Neuronal stem cell (in vitro differentiated cells): ENCODE measurements around the gene TCF20.
A peak's percentile ranks its signal among the peaks of the same experiment; 100 is the strongest.

Experiments used
- DNase-seq: peaks from one replicate; pipeline ENCODE4 v3.0.0-alpha.2; 2013; ENCODE audit warnings: low spot score
- H2AFZ ChIP-seq: one replicate; pipeline ENCODE4 v1.6.1; 2013; ENCODE audit warnings: mild to moderate bottlenecking, low read length, inconsistent platforms
- H2AK5ac ChIP-seq: 2 replicates; pipeline ENCODE4 v1.6.1; 2013; ENCODE audit warnings: low read depth, mild to moderate bottlenecking, inconsistent platforms, low read length, moderate library complexity, mixed read lengths
- H2BK120ac ChIP-seq: 2 replicates; pipeline ENCODE4 v1.6.1; 2013; ENCODE audit warnings: low read depth, mild to moderate bottlenecking, inconsistent platforms, low read length, moderate library complexity, mixed read lengths
- H2BK12ac ChIP-seq: one replicate; pipeline ENCODE4 v1.6.1; 2013; ENCODE audit warnings: low read length, inconsistent platforms
- H2BK15ac ChIP-seq: 2 replicates; pipeline ENCODE4 v1.6.1; 2013; ENCODE audit warnings: mild to moderate bottlenecking, low read length, inconsistent platforms, mixed read lengths
- H2BK5ac ChIP-seq: one replicate; pipeline ENCODE4 v1.6.1; 2013; ENCODE audit warnings: inconsistent platforms, mild to moderate bottlenecking, low read length, moderate library complexity
- H3K14ac ChIP-seq: one replicate; pipeline ENCODE4 v1.6.1; 2013; ENCODE audit warnings: low read length, inconsistent platforms
- H3K18ac ChIP-seq: 2 replicates; pipeline ENCODE4 v1.6.1; 2013; ENCODE audit warnings: low read length, inconsistent platforms
- H3K23ac ChIP-seq: 2 replicates; pipeline ENCODE4 v1.6.1; 2013; ENCODE audit warnings: low read depth, mild to moderate bottlenecking, mixed read lengths, low read length, inconsistent platforms; ENCODE audit not compliant: poor library complexity
- H3K27ac ChIP-seq: replicated peaks from 3 replicates; pipeline ENCODE4 v1.5.1; 2013; ENCODE audit warnings: low read length, inconsistent platforms
- H3K27me3 ChIP-seq, 3 experiments: 2 replicates each; pipeline ENCODE4 v1.6.1; 2013; ENCODE audit warnings: low read length in 3 of 3, mild to moderate bottlenecking in 2 of 3, inconsistent platforms in 1 of 3, low read depth in 1 of 3, mixed read lengths in 1 of 3, moderate library complexity in 1 of 3; ENCODE audit not compliant: control insufficient read depth in 3 of 3, insufficient read depth in 3 of 3
- H3K36me3 ChIP-seq, 2 donors: replicated peaks in 1 of 2; 2 replicates each; pipeline ENCODE4 v1.6.1; 2013; ENCODE audit warnings: low read length in 2 of 2; ENCODE audit not compliant: control insufficient read depth in 2 of 2, insufficient read depth in 2 of 2
- H3K4ac ChIP-seq: 2 replicates; pipeline ENCODE4 v1.6.1; 2013; ENCODE audit warnings: inconsistent platforms, mild to moderate bottlenecking, low read length, moderate library complexity
- H3K4me1 ChIP-seq, 2 donors: 1 replicate in 1 of 2; 2 replicates in 1 of 2; pipeline ENCODE4 v1.6.1; 2013; ENCODE audit warnings: low read length in 2 of 2, low read depth in 1 of 2; ENCODE audit not compliant: control insufficient read depth in 2 of 2, insufficient read depth in 1 of 2
- H3K4me2 ChIP-seq: one replicate; pipeline ENCODE4 v1.6.1; 2013; ENCODE audit warnings: mild to moderate bottlenecking, low read length, inconsistent platforms; ENCODE audit not compliant: insufficient read depth, poor library complexity, severe bottlenecking
- H3K4me3 ChIP-seq, 2 donors: 2 replicates each; pipeline ENCODE4 v1.5.1; 2013; ENCODE audit warnings: low read length in 2 of 2, mild to moderate bottlenecking in 2 of 2, inconsistent platforms in 1 of 2, moderate library complexity in 1 of 2
- H3K79me1 ChIP-seq: one replicate; pipeline ENCODE4 v1.6.1; 2013; ENCODE audit warnings: low read depth, mild to moderate bottlenecking, inconsistent platforms, low read length, moderate library complexity
- H3K9ac ChIP-seq: one replicate; pipeline ENCODE4 v1.6.1; 2013; ENCODE audit warnings: mild to moderate bottlenecking, low read depth, low read length, inconsistent platforms; ENCODE audit not compliant: poor library complexity
- H3K9me3 ChIP-seq, 2 donors: replicated peaks in 1 of 2; 2 replicates each; pipeline versions ENCODE3 to v1.6.1; 2013; ENCODE audit warnings: low read length in 2 of 2, mild to moderate bottlenecking in 2 of 2, inconsistent platforms in 1 of 2, low read depth in 1 of 2, mixed read lengths in 1 of 2, moderate library complexity in 1 of 2; ENCODE audit not compliant: control insufficient read depth in 2 of 2, insufficient read depth in 1 of 2
- H4K8ac ChIP-seq: one replicate; pipeline ENCODE4 v1.6.1; 2013; ENCODE audit warnings: low read depth, mild to moderate bottlenecking, inconsistent platforms, low read length, moderate library complexity
- H4K91ac ChIP-seq: one replicate; pipeline ENCODE4 v1.6.1; 2013; ENCODE audit warnings: low read length, low read depth, mild to moderate bottlenecking, inconsistent platforms; ENCODE audit not compliant: poor library complexity
- WGBS, 2 donors: extraction: QIAGEN DNeasy Blood & Tissue Kit; methylation state at CpG; one replicate each; pipeline ENCODE4 v1.1.7; 2013; ENCODE audit warnings: missing lambda C conversion rate in 2 of 2, mixed read lengths in 1 of 2; ENCODE audit not compliant: insufficient read length in 2 of 2, insufficient replicate concordance in 1 of 2; ENCODE audit errors: extremely low coverage in 2 of 2; 5-methylcytosine and 5-hydroxymethylcytosine counted together

The TCF20 gene

GRCh38 chr22:42277988-42278776 is 7.7 kb upstream of the TCF20 start:
- no CpG with 5 or more reads among the region's 21 CpGs for WGBS, 2 donors
- Histone ChIP-seq H2BK15ac (no peak overlapping the region), H3K27ac (no peak overlapping the region), H3K18ac (no peak overlapping the region), H3K4ac (no peak overlapping the region), H4K8ac (no peak overlapping the region), H4K91ac (no peak overlapping the region), H3K4me2 (no peak overlapping the region), H2BK5ac (no peak overlapping the region), H3K23ac (no peak overlapping the region), H2AK5ac (no peak overlapping the region), H3K79me1 (no peaks in the 10 kb centered on the region), H2BK120ac (no peak overlapping the region), H3K4me3 (peak overlapping the region in 1 of 2 donors; percentile 3), H3K36me3 (no peaks in the 10 kb centered on the region), H2BK12ac (no peak overlapping the region), H3K27me3 (peaks cover 0 to 17% (median 0%) of the 10 kb centered on the region in 3 experiments), H3K4me1 (peaks cover 40 to 48% of the 10 kb centered on the region in 2 donors), H3K9ac (no peak overlapping the region), H3K14ac (no peak overlapping the region), H3K9me3 (no peaks in the 10 kb centered on the region), H2AFZ (no peak overlapping the region)
- DNase-seq, result no peak

GRCh38 chr22:42277232-42277753 is 6.8 kb upstream of the TCF20 start:
- H3K36me3 ChIP-seq, result no peaks in the 10 kb centered on the region
- H3K14ac ChIP-seq, result no peak overlapping the region
- no peak overlapping the region for H4K91ac ChIP-seq
- H2BK120ac ChIP-seq, result no peak overlapping the region
- no peak overlapping the region for H2BK5ac ChIP-seq
- no peak overlapping the region for H3K18ac ChIP-seq
- no peak overlapping the region for H3K4ac ChIP-seq
- no peak overlapping the region for H2AK5ac ChIP-seq
- no peak overlapping the region for H3K27ac ChIP-seq
- no peak overlapping the region for H2AFZ ChIP-seq
- H2BK15ac ChIP-seq, result no peak overlapping the region
- H3K27me3 ChIP-seq, result peaks cover 0 to 15% (median 0%) of the 10 kb centered on the region in 3 experiments
- no peak overlapping the region for H3K23ac ChIP-seq
- no peak overlapping the region for H2BK12ac ChIP-seq
- H3K79me1 ChIP-seq, result no peaks in the 10 kb centered on the region
- no peaks in the 10 kb centered on the region for H3K9me3 ChIP-seq
- no peak overlapping the region for H3K4me3 ChIP-seq
- no peak overlapping the region for H3K9ac ChIP-seq
- WGBS, 2 donors, result no CpG with 5 or more reads among the region's 4 CpGs
- H3K4me2 ChIP-seq, result no peak overlapping the region
- H4K8ac ChIP-seq, result no peak overlapping the region
- peaks cover 33 to 46% of the 10 kb centered on the region in 2 donors for H3K4me1 ChIP-seq
- no peak for DNase-seq

- H3K4ac ChIP-seq, result no peak overlapping the region
- H3K36me3 ChIP-seq, result no peaks in the 10 kb centered on the region
- H3K4me2 ChIP-seq, result peak overlapping the region; percentile 21
- whole genome bisulfite sequencing, 2 donors, result no CpG with 5 or more reads among the region's 5 CpGs
- H3K4me1 ChIP-seq, result peaks cover 33 to 38% of the 10 kb centered on the region in 2 donors
- no peak overlapping the region for H3K18ac ChIP-seq
- DNase-seq, result peak; percentile 67
- peaks cover 0 to 6% (median 0%) of the 10 kb centered on the region in 3 experiments for H3K27me3 ChIP-seq
- no peak overlapping the region for H3K14ac ChIP-seq
- no peak overlapping the region for H3K27ac ChIP-seq
- no peak overlapping the region for H2BK15ac ChIP-seq
- H2AK5ac ChIP-seq, result no peak overlapping the region
- H4K8ac ChIP-seq, result no peak overlapping the region
- H2BK5ac ChIP-seq, result no peak overlapping the region
- no peak overlapping the region for H3K23ac ChIP-seq
- no peak overlapping the region for H3K9ac ChIP-seq
- H3K9me3 ChIP-seq, result no peaks in the 10 kb centered on the region
- no peak overlapping the region for H2BK120ac ChIP-seq
- H2AFZ ChIP-seq, result peak overlapping the region; percentile 26
- H4K91ac ChIP-seq, result no peak overlapping the region
- H2BK12ac ChIP-seq, result no peak overlapping the region
- no peak overlapping the region for H3K4me3 ChIP-seq
- H3K79me1 ChIP-seq, result peaks cover 2% of the 10 kb centered on the region
Observed at GRCh38 chr22:42275970-42276369, 5.5 kb upstream of the TCF20 start.

GRCh38 chr22:42275176-42275575 is 4.7 kb upstream of the TCF20 start:
- peaks cover 0 to 6% (median 0%) of the 10 kb centered on the region in 3 experiments for H3K27me3 ChIP-seq
- H2BK12ac ChIP-seq, result no peak overlapping the region
- H2AK5ac ChIP-seq, result peak overlapping the region; percentile 38
- H3K4me2 ChIP-seq, result no peak overlapping the region
- DNase-seq, result no peak
- H3K4me3 ChIP-seq, result no peak overlapping the region
- no peak overlapping the region for H4K91ac ChIP-seq
- no peak overlapping the region for H3K14ac ChIP-seq
- no peak overlapping the region for H4K8ac ChIP-seq
- no peak overlapping the region for H3K4ac ChIP-seq
- no peak overlapping the region for H2BK120ac ChIP-seq
- H3K9me3 ChIP-seq, result no peaks in the 10 kb centered on the region
- H3K79me1 ChIP-seq, result peaks cover 2% of the 10 kb centered on the region
- WGBS, 2 donors, result no CpG with 5 or more reads among the region's 13 CpGs
- H3K4me1 ChIP-seq, result peaks cover 33 to 38% of the 10 kb centered on the region in 2 donors
- H2BK5ac ChIP-seq, result no peak overlapping the region
- H3K36me3 ChIP-seq, result no peaks in the 10 kb centered on the region
- no peak overlapping the region for H2BK15ac ChIP-seq
- no peak overlapping the region for H2AFZ ChIP-seq
- peak overlapping the region; percentile 51 for H3K23ac ChIP-seq
- no peak overlapping the region for H3K9ac ChIP-seq
- H3K27ac ChIP-seq, result no peak overlapping the region
- peak overlapping the region; percentile 9 for H3K18ac ChIP-seq
